Measurements from ENCODE around the gene ARHGAP22. TPM values are rescaled to one million over a fixed set of nuclear protein-coding genes. Genes with fewer than 3 reads are reported as not detected.

ARHGAP22 gene
- total RNA-seq, 2 experiments from 2014 or later: not detected

DNA sequence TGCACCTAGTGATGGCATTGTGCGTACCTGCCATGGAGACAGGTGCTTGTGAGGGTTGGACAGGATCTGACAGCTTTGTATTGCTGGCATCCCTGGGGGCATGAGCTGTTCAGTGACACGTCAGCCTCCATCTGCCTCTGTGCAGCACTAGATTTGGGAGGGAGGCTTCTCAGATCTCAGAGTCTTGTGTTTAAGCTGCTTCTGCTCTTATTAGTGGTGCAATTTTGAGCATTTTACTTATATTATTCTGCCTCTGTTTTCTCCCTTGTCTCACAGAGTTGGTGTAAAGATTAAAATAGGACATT lies 5.1 kb downstream of the ARHGAP22 start:
- no peak overlapping the region for H3K4me3 Mint-ChIP-seq
- DNase-seq: peak; percentile 25
- no peak for ATAC-seq
- H3K4me1 Mint-ChIP-seq: no peaks in the 10 kb centered on the region
- no peak overlapping the region for H3K27ac Mint-ChIP-seq
- H3K9me3 Mint-ChIP-seq (ENCODE audit: low read depth): no peaks in the 10 kb centered on the region
- H3K36me3 Mint-ChIP-seq: no peaks in the 10 kb centered on the region
- CTCF ChIA-PET: interaction anchor here (1.1 kb wide), 1 partner anchor 56 kb away, joined by 5 read pairs; no protein-coding TSS in a partner anchor
- peaks cover 17% of the 10 kb centered on the region for H3K27me3 Mint-ChIP-seq

DNA sequence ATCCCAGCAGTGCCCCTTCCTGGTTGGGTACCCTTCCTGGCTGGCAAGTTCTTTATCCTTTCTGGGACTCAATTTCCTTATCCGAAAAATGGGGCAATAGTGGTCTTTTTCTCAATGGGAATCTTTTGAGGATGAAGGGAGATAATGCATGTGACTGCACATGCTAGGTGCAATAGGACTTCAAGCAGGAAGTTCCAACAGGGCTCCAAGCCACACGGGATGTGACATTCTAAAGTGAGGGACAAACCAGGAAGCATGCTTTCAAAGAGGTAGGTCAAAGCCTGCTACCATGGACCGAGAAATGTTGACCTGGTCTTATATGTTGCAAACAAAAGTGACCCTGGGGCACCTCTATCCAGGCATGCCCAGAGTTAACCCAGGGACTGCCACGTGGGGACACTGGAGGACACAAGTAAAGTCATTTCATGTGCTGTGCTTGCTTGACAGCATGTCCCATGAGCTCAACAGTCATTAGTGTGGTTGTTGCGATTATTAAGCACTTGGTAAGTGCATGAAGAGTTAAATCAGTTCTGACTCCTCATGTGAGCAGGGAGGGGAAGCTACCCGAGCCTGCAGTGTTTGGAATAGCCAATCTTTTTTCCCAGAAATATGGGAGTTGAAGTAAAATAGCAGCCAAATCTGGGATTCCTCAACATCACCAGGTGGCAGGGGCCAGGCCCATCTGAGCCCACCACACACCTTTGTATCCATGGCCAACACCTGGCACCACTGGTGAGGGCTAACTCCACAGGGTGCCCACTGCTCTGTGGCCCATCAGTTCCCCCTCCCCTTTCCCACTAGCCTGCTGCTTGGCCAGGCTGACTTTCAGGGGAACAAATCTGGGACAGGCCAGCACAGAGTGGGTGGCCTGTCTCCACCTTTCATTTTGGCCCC lies 5.7 kb downstream of the ARHGAP22 start:
- Mint-ChIP-seq H3K4me3 (no peak overlapping the region), H3K27me3 (peaks cover 11% of the 10 kb centered on the region), H3K4me1 (no peaks in the 10 kb centered on the region), H3K9me3 (ENCODE audit: low read depth) (no peaks in the 10 kb centered on the region), H3K36me3 (no peaks in the 10 kb centered on the region), H3K27ac (no peak overlapping the region)
- CTCF ChIA-PET: interaction anchor here (1.1 kb wide), 1 partner anchor 57 kb away, joined by 5 read pairs; no protein-coding TSS in a partner anchor
- no peak for ATAC-seq
- DNase-seq: peak; percentile 19

DNA sequence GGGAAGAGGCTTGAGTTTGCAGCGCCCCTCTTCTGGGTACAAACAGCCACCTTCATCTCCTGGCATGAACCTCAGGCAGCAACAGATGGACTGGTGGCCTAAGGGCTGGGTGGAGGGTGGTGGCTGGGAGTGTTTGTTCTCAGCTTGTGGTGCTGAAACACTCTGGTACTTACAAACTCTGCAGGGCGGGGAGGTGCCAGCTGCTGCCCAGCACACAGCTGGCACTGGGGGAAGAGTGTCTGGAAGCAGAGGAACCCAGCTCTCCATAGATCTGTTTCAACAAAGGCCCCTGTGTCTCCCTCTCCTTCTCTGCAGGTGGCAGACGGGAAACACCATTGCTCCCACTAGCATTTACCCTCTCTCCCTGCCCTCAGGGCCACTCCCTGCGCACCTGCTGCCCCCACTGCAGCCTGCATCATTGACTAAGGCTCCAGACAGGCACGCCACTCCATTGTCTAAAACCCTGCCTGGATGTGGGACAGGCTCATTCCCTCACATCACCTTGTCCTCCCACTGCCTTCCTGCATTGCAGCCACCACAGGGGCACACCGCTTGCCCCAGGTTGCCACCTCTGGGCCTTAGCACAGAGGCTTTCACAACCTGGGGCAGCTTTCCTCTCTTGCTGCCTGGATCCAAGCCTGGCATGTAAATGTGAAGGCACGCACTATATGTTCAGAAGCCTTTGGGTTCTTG lies 6.5 kb downstream of the ARHGAP22 start:
- no peaks in the 10 kb centered on the region for H3K36me3 Mint-ChIP-seq
- DNase-seq (peak; percentile 12), ATAC-seq (no peak)
- no peaks in the 10 kb centered on the region for H3K4me1 Mint-ChIP-seq
- H3K27me3 Mint-ChIP-seq: peaks cover 3% of the 10 kb centered on the region
- H3K9me3 Mint-ChIP-seq (ENCODE audit: low read depth): no peaks in the 10 kb centered on the region
- CTCF ChIA-PET: interaction anchor here (1.1 kb wide), 1 partner anchor 58 kb away, joined by 5 read pairs; no protein-coding TSS in a partner anchor
- no peak overlapping the region for H3K27ac Mint-ChIP-seq
- H3K4me3 Mint-ChIP-seq: no peak overlapping the region

DNA sequence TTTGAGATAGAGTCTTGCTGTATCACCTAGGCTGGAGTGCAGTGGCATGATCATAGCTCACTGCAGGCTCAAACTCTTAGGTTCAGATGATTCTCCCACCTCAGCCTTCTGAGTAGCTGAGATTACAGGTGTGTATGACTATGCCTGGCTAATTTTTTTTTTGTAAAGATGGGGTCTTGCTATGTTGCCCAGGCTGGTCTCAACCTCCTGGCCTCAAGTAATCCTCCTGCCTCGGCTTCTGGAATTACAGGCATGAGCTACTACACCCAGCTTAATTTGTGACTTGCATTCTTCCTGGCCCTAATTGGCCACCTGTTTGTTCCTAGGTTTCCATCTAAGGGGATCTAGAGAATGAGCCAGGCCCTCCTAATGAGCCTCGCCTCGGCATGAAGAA lies 9.3 kb downstream of the ARHGAP22 start:
- Mint-ChIP-seq H3K9me3 (ENCODE audit: low read depth) (no peaks in the 10 kb centered on the region), H3K4me1 (no peaks in the 10 kb centered on the region), H3K4me3 (no peak overlapping the region), H3K27me3 (peaks cover 4% of the 10 kb centered on the region), H3K27ac (no peak overlapping the region), H3K36me3 (no peaks in the 10 kb centered on the region)
- ATAC-seq: no peak
- CTCF ChIA-PET: interaction anchor here (1.3 kb wide), 1 partner anchor 61 kb away, joined by 5 read pairs; no protein-coding TSS in a partner anchor
- DNase-seq: no peak

DNA sequence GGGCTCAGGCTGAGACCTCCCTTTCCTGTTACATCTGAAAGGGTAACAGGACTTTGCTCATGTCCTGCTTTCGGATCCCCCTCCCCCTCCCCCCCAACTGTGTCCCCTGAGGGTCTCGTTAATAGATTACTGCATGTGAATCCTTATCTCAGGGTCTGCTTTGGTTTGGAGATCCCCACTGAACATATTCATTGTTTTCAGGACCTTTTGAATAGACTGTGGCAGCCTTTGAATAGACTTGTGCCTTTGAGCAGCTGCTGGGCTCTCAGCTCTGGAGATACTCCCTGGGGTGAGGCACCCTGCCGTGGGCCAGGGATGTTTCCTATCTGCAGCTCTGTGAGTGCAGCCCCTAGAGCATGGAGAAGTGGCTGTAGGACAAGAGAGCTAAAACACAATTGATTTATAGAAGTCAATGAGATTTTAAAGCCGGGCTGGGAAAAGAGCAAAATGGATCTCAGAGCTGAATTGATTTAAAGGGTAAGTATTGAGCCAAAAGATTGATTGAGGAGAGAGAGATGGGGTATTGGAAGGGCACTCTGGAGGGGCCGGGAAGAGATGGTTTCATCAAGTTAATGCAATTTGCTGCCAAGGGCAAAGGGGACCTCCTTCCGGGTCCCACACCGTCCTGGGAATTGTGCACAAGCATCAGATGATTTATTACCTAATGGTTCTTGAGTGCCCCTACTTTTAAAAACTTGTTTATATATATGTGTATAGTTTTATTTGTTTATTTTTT lies 9.9 kb downstream of the ARHGAP22 start:
- ATAC-seq: no peak
- Mint-ChIP-seq H3K4me3 (no peak overlapping the region), H3K27me3 (peaks cover 4% of the 10 kb centered on the region), H3K27ac (no peak overlapping the region), H3K4me1 (no peaks in the 10 kb centered on the region), H3K36me3 (no peaks in the 10 kb centered on the region), H3K9me3 (ENCODE audit: low read depth) (no peaks in the 10 kb centered on the region)
- peak; percentile 8 for DNase-seq
- CTCF ChIA-PET: interaction anchor here (1.3 kb wide), 1 partner anchor 61 kb away, joined by 5 read pairs; no protein-coding TSS in a partner anchor

DNA sequence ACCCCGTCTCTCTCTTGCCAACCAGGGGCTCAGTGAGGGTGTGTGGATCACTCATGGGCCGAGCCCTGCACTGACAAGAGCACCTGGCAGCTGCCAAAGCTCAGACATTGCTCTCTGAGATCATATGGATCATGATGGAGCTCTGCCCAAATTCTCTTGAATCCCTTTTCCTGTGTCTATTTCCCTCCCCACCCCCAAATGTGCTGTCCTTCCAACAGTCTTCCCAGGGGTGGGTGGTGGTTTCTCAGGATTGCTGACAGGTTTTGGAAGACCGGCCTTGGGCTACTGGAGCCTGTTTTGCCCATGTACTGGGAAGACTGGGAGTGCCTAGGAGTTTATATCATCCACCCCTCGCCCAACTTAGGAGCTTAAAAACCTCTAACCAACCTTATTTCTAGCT lies 10.5 kb downstream of the ARHGAP22 start:
- H3K9me3 Mint-ChIP-seq (ENCODE audit: low read depth): no peaks in the 10 kb centered on the region
- CTCF ChIA-PET: interaction anchor here (1.3 kb wide), 1 partner anchor 62 kb away, joined by 5 read pairs; no protein-coding TSS in a partner anchor

DNA sequence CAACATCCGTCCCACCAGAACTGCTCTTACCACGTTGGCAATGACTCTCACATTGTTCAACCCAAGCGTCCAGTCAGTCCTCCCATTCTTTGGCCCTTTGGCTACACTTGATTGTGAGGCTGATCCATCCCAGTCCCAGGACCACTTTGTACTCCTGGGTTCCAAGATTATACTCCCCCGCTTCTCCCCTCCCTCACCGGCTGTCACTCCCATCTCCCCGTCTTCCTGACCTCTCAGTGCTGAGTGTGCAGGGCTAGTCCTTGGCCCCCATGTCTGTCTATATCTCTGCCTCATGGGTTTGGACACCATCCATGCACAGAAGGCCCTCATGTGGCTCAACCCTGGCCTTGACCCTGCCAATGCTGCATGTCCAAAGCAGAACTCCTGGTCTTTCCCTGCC lies 12.5 kb downstream of the ARHGAP22 start:
- Mint-ChIP-seq H3K4me1 (no peaks in the 10 kb centered on the region), H3K36me3 (no peaks in the 10 kb centered on the region), H3K27me3 (peaks cover 4% of the 10 kb centered on the region), H3K9me3 (ENCODE audit: low read depth) (no peaks in the 10 kb centered on the region), H3K27ac (no peak overlapping the region), H3K4me3 (no peak overlapping the region)
- no peak for DNase-seq
- CTCF ChIA-PET: no interaction called here
- no peak for ATAC-seq

More for the DNA sequence above, 10.5 kb downstream of the ARHGAP22 start:
- no peak overlapping the region for H3K4me3 Mint-ChIP-seq
- H3K27ac Mint-ChIP-seq: no peak overlapping the region
- peaks cover 4% of the 10 kb centered on the region for H3K27me3 Mint-ChIP-seq
- H3K36me3 Mint-ChIP-seq: no peaks in the 10 kb centered on the region
- no peaks in the 10 kb centered on the region for H3K4me1 Mint-ChIP-seq
- ATAC-seq (no peak), DNase-seq (peak; percentile 2)

DNA sequence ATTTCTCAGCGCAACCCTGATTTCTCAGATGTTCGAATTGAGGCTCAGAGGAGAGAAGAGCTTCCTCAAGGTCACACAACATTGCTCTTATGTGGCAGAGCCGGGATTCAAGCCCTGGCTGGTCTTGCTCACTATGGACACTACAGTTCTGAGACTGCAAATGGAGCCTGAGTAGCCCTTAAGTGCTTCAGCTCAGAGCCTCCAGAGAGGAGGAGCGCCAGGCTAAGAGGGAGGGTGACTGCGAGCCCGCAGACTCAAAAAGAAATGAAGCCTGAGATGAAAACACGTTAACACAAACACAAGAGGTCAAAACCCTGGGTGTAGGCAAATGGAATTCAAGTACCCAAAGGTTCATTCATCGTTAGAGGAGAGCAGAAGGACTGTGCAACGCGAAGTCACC lies 13.9 kb downstream of the ARHGAP22 start:
- peaks cover 4% of the 10 kb centered on the region for H3K27me3 Mint-ChIP-seq
- H3K4me3 Mint-ChIP-seq: no peak overlapping the region
- no peak for ATAC-seq
- H3K36me3 Mint-ChIP-seq: no peaks in the 10 kb centered on the region
- CTCF ChIA-PET: no interaction called here
- no peak for DNase-seq
- no peak overlapping the region for H3K27ac Mint-ChIP-seq
- no peaks in the 10 kb centered on the region for H3K4me1 Mint-ChIP-seq
- no peaks in the 10 kb centered on the region for H3K9me3 Mint-ChIP-seq (ENCODE audit: low read depth)

DNA sequence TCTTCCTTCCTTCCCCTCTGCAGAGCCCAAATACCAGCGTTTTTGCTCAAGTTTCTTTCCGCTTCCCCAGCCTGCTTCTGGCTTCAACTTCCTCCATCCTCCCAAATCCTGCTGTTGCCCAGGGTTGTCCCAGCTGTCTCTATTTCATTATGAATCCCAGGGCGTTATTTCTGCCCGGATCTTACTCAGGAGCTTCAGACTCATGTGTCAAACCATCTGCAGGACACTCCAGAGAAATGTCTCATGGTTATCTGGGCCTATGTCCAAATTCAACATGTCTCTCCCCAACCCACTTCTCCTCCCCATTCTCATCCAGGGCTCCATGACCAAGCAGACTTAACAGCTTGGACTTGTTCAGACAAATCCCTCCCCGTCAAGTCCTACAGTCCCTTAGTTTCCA lies 15.6 kb downstream of the ARHGAP22 start:
- DNase-seq: no peak
- Mint-ChIP-seq H3K4me3 (no peak overlapping the region), H3K4me1 (no peaks in the 10 kb centered on the region), H3K27ac (no peak overlapping the region), H3K27me3 (peaks cover 6% of the 10 kb centered on the region), H3K9me3 (ENCODE audit: low read depth) (no peaks in the 10 kb centered on the region), H3K36me3 (no peaks in the 10 kb centered on the region)
- CTCF ChIA-PET: no interaction called here
- no peak for ATAC-seq

DNA sequence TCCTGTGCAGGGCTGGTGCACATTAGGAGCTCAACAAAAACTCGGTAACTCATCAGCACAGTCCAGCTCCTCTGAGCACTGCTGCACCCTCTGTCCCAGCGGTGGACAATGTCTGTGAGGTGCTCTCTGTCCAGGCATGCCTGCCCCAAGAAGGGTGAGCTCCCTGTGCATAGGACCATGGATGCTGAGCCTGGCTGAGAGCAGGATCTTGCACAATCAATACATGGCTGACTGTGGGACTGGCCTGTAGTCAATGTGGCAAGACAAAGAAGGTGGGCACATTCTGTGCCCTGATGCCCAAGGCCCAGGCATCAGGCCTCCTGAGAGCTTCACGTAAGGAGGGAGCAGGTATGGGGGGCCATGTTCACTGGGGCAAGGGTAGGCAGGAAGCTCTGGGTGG lies 17.1 kb downstream of the ARHGAP22 start:
- Mint-ChIP-seq H3K27me3 (peaks cover 7% of the 10 kb centered on the region), H3K36me3 (no peaks in the 10 kb centered on the region), H3K9me3 (ENCODE audit: low read depth) (no peaks in the 10 kb centered on the region), H3K4me3 (no peak overlapping the region), H3K27ac (no peak overlapping the region), H3K4me1 (no peaks in the 10 kb centered on the region)
- CTCF ChIA-PET: interaction anchor here (0.9 kb wide), 1 partner anchor 18 kb away, joined by 3 read pairs; no protein-coding TSS in a partner anchor
- no peak for DNase-seq
- ATAC-seq: no peak

DNA sequence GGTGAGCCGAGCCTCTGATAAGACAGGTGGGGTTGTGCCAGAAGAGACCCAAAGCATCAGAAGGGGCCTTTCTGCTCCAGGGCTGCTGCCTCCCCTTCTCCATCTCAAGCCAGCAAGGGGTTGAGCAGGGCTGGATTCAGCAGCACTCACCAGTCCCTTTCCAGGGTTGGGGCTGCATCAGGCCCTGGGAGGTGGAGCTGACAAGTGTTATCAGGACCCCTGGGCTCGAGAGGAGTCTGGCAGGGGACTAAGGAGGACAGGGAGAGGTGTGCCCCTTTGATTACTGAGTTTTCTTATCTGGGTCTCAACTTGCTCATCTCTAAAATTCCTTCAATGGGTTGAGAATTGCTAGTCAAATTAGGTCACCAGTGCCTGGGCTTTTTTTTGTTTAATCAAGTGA lies 17.8 kb downstream of the ARHGAP22 start:
- no peaks in the 10 kb centered on the region for H3K36me3 Mint-ChIP-seq
- H3K27me3 Mint-ChIP-seq: peaks cover 7% of the 10 kb centered on the region
- no peak overlapping the region for H3K27ac Mint-ChIP-seq
- H3K9me3 Mint-ChIP-seq (ENCODE audit: low read depth): no peaks in the 10 kb centered on the region
- no peak for DNase-seq
- CTCF ChIA-PET: interaction anchor here (0.9 kb wide), 1 partner anchor 19 kb away, joined by 3 read pairs; no protein-coding TSS in a partner anchor
- no peak for ATAC-seq
- no peak overlapping the region for H3K4me3 Mint-ChIP-seq
- H3K4me1 Mint-ChIP-seq: no peaks in the 10 kb centered on the region

DNA sequence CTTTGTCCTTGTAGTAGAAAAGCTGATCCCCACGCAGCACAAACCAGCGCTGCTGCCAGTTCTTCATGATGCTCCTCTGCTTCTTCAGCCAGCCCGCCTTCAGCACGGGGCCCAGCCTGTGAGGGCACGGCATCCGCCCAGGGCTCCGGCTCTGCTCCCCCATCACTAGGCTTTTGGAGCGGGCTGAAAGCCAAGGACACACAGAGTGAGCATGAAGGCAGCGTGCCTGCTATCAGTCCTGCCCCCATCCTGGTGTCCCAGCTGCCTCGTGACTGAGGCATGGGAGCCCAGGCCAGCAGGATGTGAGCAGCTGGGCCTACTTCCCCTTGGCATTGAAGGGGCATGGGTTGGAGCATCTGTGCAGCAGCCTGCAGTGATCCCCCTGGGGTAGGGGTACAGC lies 21.9 kb downstream of the ARHGAP22 start:
- H3K27ac Mint-ChIP-seq: no peak overlapping the region
- no peak overlapping the region for H3K4me3 Mint-ChIP-seq
- H3K36me3 Mint-ChIP-seq: no peaks in the 10 kb centered on the region
- DNase-seq: no peak
- H3K4me1 Mint-ChIP-seq: no peaks in the 10 kb centered on the region
- no peaks in the 10 kb centered on the region for H3K9me3 Mint-ChIP-seq (ENCODE audit: low read depth)
- peaks cover 29% of the 10 kb centered on the region for H3K27me3 Mint-ChIP-seq
- CTCF ChIA-PET: no interaction called here
- ATAC-seq: no peak

DNA sequence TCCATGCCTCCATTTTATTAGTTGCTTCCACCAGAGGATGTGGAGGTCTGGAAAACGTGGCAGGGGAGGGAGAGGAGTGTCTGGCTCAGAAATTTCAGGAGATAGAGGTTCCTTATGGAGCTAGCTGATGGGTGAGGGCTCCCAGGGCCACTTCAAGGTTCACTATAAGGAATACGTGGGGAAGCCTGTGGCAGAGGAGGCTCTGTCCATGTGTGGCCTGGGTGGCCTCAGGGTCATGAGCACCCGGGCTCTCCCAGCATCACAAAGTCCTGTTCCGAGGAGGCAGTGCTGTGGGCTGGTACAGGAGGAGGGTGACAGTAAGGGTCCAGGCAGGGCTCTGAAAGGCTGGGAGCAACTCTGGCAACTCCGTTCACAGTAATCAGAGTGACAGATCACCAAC lies 24.6 kb downstream of the ARHGAP22 start:
- Mint-ChIP-seq H3K27me3 (peaks cover 37% of the 10 kb centered on the region), H3K4me3 (no peak overlapping the region), H3K4me1 (no peaks in the 10 kb centered on the region), H3K36me3 (no peaks in the 10 kb centered on the region), H3K9me3 (ENCODE audit: low read depth) (no peaks in the 10 kb centered on the region), H3K27ac (no peak overlapping the region)
- ATAC-seq: no peak
- CTCF ChIA-PET: no interaction called here
- no peak for DNase-seq
